HTERT RPE-1 (cell line): Measurements from ENCODE around the gene NHLH1.
"Not testable (repeated sequence)": the region's sequence is repeated elsewhere in the genome, so short reads cannot be mapped to it uniquely, and the experiment has no call there.

Source experiments
- in situ Hi-C: fragments of 300-500 bp; cut with MboI; formaldehyde crosslinking; loops from 4 replicates; pipeline ENCODE4 v1.14.3; 2020; ENCODE audit warnings: low sequenced_read_pairs

The NHLH1 gene

GRCh38 chr1:160376525-160377131 is 9.8 kb downstream of the NHLH1 start:
- in situ Hi-C loops, result no loop called here

GRCh38 chr1:160377585-160378206 is 10.8 kb downstream of the NHLH1 start:
- in situ Hi-C loops, result no loop called here

DNA sequence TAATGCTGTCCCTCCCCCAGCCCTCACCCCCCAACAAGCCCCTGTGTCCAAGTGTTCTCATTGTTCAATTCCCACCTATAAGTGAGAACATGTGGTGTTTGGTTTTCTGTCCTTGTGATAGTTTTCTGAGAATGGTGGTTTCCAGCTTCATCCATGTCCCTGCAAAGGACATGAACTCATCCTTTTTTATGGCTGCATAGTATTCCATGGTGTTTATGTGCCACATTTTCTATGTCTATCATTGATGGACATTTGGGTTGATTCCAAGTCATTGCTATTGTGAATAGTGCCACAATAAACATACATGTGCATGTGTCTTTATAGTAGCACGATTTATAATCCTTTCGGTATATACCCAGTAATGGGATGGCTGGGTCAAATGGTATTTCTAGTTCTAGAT is 17.9 kb downstream of the NHLH1 start:
- in situ Hi-C loops, result not testable (repeated sequence)

DNA sequence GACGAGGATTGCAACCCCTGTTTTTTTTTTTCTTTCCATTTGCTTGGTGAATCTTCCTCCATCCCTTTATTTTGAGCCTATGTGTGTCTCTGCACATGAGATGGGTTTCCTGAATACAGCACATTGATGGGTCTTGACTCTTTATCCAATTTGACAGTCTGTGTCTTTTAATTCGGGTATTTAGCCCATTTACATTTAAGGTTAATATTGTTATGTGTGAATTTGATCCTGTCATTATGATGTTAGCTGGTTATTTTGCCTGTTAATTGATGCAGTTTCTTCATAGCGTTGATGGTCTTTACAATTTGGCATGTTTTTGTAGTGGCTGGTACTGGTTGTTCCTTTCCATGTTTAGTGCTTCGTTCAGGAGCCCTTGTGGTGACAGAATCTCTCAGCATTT is 21.5 kb downstream of the NHLH1 start:
- in situ Hi-C loops, result not testable (repeated sequence)

DNA sequence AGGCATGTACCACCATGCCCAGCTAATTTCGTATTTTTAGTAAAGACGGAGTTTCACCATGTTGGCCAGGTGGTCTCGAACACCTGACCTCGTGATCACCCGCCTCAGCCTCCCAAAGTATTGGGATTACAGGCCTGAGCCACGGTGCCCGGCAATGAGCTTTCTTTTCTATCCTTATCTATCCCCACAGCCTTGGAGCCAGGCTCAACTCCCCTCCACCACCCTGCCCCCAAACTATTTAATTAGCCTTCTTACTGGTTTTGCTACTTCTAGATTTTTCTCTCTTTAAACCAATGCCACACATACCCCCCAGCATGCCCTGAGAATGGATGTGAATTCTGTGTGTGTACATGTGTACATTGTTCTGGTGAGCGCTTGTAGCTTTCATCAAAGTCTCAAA is 27.8 kb downstream of the NHLH1 start:
- in situ Hi-C loops, result no loop called here

GRCh38 chr1:160397651-160398050 is 30.8 kb downstream of the NHLH1 start:
- in situ Hi-C loops, result no loop called here

- in situ Hi-C loops, result no loop called here
These were observed 32.0 kb downstream of the NHLH1 start for GRCh38 chr1:160398823-160399222.

DNA sequence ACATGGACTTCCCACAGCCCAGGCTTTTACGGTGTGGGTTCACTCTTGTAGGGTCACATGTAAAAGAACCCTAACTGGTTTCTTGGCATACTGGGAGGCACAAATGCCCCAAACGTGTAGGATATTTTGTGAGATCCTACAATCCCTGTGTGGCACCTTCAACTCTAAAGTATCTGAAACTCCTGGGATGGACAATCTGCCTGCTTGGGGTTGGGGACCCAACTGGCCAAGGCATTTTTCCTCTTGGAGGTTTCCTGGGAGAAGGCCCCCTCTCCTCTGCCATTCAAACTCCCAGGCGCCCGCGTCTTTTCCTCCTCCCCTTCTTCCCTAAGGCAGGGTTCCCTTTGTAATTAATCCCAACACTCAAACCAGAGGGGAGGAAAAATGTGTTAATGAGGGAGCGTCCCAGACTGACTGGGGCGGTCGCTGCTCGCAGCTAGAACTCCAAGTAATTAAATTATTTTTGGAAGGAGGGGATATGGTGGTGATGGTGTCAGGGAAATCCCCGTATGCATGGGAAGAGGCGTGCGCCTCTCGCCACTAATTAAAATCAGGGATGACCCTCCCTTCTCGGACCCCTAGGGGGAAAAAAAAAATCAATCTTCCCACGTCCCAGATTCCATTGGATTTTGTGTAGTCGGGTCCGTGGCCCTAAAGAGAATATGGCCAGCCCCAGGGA is 32.8 kb downstream of the NHLH1 start:
- in situ Hi-C loops, result no loop called here

- in situ Hi-C loops, result no loop called here
These were observed 33.4 kb downstream of the NHLH1 start, which contains the start of gene VANGL2 for GRCh38 chr1:160400223-160400645. Gene VANGL2 (plus strand): TSS chr1:160400564. CDS start chr1:160415838, 15,274 bp downstream.

DNA sequence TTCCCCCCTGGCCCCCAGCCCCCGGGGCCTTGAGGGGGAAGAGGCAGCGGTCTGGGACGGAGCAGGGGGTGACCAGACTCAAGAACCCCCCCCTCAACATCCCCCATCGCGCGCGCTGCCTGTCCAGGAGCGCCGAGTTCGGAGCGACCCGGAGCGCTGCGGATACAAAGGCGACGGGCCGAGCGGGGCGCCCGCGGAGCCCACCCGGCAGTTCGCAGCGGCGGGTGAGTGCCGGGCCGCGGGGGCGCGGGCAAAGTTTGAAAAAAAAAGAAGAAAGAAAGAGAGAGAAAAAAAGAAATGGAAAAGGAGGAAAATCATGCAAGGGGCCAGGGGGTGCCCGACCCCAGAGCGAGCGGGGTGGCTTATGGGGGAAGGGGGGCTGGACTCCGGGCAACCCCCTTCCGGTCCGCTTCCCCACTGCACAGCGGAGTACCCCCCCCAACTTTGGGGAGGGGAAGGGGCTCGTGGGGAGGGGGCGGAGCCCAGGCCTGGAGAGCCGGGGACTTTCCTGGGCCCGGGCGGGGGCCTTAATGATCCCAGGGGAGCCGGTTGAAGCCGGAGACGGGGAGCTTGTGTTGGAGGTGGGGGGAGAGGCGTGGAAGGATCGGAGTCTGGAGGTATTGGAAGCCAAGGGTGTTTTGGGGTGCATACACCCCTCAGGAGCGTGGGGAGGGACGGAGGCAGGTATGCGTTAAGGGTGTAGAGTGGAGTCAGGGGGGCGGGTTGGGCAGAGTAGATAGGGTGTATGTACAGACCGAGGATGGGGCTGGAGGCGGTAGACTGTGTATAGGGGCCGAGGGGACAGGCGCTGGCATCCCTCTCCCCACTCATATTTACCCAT is 34.0 kb downstream of the NHLH1 start:
- in situ Hi-C loops, result no loop called here

- in situ Hi-C loops, result no loop called here
These were observed 34.6 kb downstream of the NHLH1 start for GRCh38 chr1:160401487-160401805.

DNA sequence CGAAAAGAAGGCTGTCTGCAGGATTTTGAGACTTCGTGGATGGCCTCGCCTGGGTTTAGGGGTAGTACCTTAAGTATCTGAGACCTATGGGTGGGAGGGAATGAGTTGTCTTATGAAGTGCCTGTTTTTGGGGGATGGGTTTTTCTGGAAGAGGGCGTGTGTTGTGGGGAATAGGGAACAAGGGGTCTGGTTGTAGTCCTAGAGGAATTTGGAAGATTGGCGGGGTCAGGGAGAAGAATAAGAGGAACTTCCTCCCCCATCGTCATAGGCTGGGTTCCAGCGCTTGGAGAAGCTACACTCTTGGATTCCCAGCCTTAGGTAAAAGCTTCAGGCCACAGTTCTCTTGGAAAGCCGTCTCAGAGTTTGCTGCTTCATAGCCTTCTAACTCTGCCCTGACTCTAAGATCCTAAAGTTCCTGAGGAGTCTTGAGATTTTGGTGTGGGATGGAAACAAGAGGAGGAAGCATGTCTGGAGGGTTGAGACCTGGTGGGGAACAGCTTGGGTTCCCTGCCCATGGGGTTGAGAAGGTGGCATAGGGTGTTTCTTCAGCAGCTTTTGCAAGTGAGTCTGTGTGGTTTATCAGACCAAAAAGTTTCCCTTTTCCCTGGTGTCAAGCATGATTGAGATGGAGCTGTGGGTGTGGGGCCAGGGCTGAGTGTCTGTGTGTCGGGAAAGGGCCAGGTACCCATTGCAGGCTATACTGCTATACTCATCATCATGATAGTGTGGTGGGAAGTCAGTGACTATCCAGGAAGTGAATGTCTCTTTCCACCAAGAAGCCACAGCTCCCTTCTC is 35.3 kb downstream of the NHLH1 start:
- in situ Hi-C loops, result no loop called here

DNA sequence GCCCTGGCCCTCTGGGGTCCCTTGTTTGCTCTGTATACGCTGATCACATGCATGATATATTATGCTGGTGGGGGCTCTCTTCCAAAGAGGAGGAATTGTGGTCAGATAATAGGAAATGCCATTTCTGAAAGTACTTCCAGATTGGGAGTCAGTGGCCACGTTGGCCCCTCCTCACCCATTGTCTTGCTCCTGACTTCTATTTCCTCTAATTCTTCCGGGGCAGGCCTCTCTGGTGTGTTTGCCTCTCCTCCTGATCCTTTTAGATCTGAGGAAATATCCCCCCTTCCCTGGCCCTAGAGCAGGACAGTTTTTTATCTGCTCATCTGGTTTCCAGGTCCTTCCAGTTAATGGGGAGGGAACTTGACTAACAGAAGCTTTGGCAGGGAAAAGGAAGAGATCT is 36.4 kb downstream of the NHLH1 start:
- in situ Hi-C loops, result no loop called here

- in situ Hi-C loops, result no loop called here
These were observed 37.2 kb downstream of the NHLH1 start for GRCh38 chr1:160404094-160404493.

DNA sequence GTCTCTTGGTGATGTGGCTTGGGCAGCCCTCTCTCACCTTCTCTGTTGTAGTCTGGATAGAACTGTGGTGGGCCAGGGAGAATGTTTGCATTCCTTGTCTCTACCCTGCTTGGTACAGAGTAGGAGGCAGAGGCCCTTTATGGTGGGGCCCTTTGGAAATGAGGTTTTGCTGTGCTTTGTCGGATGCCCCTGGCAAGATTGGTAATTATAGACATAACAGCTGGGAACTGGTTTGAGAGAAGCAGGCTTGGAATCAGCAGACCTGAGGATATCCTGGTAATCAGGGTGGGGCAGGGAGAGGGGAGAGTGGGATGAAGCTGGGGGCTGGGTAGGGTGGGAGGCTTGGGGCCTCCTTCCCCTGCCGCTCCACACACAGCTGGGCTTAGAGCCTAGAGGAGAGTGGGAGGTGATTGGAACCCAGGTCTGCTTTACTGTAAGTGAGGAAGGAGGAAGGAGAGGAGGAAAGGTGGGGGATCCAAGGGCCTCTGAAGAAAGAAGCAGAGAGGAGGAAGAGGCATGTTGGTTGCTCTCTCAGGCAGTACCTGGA is 38.5 kb downstream of the NHLH1 start:
- in situ Hi-C loops, result no loop called here

GRCh38 chr1:160406131-160406968 is 39.5 kb downstream of the NHLH1 start:
- in situ Hi-C loops, result no loop called here

DNA sequence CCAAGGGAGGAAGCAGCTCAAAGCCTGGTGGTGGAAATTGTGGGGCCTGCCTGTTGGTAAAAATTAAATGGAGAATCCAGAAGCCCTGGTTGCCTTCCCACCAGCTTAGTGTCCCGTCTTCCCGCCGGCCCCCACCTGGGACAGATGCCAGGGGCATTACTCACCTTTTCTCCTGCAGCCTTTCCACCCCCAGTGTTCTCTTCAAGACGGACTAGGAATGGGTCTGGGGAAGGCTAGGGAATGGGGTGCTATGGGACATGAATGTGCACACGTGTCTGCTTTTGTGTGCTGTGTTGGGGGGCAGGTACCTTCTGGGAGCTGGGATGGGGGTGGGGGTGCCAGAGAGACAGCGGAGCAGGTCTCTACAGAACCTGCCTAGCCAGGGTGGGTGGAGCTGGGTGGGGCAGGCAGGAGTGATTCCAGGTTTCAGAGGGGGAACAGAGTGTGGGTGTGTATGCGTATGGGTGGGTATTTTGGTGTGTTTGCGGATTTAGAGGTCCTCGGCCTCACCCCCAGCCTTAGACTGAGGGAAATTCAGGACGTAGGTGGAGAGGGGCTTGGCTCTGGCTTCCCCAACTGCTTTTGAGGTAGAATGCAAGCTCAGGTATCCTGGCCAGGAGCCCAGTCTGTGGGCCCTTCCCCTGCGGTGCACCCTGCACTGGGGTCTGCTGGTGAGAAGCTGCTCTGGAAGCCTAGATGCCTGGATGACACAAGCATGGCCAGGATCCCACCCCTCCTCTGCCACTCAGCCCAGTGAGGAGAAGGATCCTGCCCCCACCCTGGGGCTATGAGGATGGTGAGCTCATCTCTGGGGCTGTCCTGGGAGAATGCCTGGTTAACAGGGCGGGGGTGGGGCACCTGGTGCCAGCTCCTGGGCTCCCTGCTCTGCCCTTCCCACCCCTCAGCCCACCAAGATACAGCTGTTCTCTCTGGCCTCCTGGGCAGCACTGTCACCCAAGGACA is 41.2 kb downstream of the NHLH1 start:
- in situ Hi-C loops, result no loop called here

GRCh38 chr1:160408864-160409263 is 42.0 kb downstream of the NHLH1 start:
- in situ Hi-C loops, result no loop called here
